HG03139 (cell line): ENCODE results near the gene HIP1R.
"Not testable (repeated sequence)": the region's sequence is repeated elsewhere in the genome, so short reads cannot be mapped to it uniquely, and the experiment has no call there.

ENCODE experiments used
- ATAC-seq: cut with Tn5 transposase; IDR thresholded peaks from one replicate; pipeline ENCODE4 v1.9.1; 2021; ENCODE audit not compliant: unreplicated experiment

Gene HIP1R

DNA sequence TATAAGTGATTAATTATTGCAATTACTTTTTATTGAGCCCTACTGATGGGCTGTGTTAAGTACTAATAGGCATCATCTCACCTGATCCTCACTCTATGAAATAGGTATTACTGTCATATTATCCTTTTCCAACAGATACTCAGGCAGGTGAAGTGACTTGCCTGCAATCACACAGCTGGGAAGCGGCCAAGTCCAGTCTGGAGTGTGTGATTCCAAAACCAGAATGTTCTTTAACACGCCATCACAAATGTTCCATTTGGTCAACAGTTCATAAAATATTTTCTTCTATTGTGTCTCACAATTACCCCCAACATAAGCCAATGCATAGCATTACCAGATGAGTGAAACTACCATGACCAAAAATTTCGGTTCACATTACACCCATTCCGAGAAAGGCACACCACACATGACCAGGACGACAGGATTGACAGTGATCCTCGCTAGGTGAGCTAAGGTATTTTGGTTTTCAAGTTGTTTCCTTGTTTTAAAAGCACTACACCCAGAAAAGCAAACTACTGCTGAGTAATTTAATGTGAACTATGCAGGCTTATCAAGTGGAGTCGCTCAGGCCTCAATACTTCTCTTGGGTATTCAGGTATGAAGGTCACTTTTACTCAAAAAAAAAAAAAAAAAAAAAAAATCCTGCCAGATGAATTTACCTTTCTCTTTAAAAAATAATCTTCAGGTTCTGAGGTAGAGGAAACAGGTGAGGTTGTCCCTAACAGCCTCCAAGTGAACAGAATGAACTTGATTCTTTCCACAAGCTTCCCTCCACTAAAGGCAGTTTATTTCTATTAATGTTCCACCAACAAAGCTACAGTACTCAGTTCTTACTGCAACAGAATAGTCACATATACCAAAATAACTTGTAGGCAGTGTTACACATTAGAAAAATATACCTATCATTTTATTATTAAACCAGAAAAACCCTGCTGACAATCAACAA is 58.2 kb downstream of the HIP1R start:
- no peak for ATAC-seq

DNA sequence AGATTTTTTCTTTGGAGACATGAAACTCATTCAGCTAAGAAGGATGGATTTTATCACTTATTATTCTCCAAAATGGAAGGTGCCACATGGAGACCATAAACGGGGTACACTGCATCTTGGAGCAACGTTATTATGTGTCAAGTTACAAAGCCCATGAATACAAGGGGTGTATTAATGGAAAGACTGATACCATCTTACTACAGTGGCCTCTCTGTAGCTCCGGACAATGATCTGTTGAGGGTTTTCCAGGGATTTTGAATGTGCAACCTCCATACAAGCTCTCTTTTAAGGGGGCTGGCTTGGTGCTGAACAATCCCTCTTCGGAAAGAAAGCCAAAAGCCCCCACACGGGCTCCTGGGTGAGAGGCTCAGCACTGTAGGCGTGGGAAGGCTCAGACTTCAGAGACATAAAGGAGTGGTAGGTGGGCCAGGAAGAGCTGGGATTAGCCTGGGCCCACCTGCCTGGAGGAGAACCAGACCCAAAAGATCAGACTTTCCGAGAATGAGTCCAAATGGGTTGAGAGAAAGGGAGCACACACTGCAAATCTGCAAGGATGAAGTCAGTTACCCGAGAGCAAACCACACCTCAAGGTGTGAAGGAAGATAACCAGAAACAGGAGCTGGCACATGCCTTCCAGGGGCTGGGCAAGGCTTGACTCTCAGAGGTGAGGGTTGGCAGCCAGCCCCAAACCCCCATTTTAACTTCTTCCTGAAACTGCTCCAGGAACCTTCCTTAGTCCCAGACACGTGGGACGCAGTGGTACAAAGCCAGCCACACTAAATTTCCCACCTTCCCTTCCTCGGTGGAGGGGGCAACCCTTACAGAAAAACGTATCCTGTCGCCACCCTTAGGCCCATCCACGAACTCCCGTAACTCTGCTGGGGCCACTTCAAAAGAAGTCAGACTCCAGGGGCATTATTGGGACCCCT is 59.2 kb downstream of the HIP1R start:
- ATAC-seq, result no peak

DNA sequence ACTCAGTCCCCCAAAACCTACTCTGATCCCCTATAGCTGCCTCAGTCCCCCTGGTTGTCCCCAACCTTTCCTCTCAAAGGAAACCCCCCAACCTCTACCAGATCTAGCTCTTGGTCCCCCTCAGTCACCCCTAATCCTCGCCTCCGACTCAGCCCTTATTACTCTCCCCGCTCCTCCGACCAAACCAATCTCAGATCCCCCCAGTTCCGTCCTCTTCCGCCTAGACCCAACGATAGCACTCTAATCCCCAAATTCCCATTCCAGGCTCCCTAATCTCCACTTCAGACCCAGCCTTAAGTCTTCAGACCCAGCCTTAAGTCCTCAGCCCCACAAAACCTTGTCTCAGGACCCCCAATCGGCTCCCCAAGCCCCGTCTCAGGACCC is 60.1 kb downstream of the HIP1R start:
- ATAC-seq, result no peak

DNA sequence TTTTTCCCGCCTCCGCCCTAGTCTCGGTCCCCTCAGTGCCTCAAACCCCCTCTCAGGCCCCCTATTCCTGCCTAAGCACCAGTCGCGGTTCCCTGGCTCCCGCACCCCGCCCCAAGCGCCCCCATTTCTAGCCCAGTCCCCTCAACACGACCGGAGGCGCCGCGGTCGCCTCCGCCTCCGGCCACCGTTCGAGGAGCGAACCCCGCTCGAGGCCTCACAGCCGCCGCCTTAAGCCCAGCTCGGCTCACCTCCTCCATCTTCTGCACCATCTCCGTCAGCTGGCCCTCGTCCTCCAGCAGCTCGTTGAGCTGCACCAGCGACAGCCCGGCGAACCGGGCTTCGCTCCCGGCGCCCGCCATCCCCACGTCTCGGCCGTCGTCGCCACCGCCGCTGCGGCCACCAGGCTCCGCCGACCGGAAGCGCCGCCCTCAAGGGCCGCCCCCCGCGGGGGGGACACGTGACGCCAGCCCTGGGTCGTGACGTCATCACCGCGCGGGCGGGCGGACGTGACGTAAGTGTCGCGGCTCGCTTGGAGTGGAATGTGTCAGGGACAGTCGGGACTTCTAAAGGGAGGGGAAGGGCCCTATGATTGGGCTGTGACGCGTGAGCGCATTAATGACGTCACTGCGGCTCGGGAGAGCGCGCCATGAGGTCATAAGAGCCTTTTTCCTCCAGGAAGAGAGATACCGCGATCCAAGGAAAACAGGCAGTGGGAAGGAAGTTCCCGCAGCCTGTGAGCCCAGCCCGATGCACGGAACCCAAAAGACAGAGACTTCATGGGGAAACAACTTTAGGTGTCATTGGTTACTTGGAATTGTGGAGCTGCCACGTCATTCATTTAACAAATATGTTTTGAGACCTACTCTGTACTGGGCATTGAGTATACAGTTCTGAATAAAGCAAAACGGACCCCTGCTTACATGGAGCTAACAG is 60.7 kb downstream of the HIP1R start, which contains the start of gene VPS37B:
VPS37B (minus strand) TSS at position 421 of the 933 bp plus-strand sequence; CDS start at position 359, 62 bp downstream.
- no peak for ATAC-seq

DNA sequence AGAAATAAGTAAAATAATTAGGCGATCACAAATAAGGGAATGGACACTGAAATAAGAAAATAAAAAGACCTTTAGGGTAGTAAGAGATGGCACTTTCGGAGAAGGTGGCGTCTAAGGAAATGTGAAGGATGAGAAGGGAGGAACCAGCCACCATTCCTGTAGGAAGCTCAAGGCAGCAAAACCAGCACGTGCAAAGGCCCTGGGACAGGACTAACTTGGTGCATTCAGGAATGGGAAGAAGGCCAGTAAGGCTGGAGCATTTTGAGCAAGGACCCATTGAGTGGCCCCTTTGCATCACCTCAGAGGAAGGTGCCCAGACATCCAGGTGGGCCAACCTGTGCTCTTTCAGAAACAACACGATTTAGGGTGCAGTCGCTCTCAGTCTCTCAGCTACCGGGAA is 61.4 kb downstream of the HIP1R start:
- no peak for ATAC-seq

DNA sequence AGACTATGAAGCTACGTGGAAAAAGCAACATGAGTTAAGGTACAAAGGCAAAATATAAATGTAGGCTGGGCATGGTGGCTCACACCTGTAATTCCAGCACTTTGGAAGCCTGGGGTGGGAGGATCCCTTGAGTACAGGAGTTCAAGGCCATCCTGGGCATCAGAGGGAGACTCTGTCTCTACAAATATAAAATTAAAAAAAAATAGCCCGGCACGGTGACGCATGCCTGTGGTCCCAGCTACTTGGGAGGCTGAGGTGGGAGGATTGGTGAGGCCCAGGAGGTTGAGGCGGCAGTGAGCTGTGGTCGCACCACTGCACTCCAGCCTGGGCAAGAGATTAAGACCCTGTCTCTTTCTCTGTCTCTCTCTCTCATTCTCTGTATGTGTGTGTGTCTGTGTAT is 64.6 kb downstream of the HIP1R start:
- ATAC-seq, result no peak

DNA sequence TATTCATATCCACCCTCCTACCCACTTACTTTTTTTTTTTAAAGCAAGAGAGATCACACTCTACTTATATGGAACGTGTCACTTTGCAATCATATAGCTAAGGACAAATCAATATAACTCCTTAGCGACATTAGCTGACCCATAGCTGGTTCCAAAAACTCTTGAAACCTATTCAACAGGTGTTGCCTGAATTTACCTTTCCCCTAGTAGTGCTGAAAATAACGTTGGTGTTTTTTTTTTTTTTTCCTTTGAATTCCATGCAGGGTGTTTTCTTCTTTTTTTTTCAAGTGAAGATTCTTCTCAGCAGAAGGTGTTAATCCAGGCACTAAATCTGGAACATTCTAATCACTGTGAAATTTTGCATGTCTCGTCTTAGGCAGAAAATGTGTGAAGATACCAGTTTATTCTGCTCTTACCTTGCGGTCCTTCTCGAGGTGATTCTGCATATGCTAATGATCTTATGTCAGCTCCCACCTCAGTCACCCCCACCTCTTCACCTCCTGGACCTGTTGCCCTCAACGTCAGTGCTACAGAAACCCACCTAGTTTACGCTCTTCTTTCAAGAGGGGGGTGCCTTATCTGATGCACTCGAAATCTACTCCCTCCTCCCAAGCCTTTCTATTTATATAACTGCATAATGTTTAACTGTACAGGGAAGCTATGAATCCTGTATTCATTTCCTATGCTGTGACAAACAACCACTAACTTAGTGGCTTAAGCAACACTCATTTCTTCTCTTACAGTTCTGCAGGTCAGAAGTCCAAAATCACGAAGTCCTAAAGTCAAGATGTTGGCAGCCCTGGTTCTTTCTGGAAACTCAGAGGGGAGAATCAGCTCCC is 67.8 kb downstream of the HIP1R start:
- ATAC-seq, result no peak

DNA sequence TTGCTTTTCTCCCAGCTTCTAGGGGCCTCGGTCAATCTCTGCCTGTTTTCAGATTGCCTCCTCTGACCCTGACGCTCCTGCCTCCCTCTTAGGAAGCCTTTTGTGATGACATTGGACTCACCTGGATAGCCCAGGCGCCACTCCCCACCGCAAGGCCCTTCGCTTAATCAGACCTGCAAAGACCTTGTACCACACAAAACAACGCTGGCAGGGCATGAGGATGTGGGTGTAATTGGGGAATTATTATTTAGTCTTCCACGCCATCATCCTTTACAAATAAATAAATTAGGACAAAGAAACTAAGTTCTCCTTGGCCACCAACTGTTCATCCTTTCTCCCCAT is 68.4 kb downstream of the HIP1R start:
- ATAC-seq, result no peak

DNA sequence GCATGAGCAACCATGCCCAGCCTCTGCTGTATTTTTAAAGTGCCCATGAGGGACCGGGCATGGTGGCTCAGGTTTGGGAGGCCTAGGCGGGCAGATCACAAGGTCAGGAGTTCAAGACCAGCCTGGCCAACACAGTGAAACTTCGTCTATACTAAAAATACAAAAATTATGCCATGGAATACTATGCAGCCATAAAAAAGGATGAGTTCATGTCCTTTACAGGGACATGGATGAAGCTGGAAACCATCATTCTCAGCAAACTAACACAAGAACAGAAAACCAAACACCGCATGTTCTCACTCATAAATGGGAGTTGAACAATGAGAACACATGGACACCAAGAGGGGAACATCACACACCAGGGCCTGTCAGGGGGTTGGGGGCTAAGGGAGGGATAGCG is 70.0 kb downstream of the HIP1R start:
- not testable (repeated sequence) for ATAC-seq

DNA sequence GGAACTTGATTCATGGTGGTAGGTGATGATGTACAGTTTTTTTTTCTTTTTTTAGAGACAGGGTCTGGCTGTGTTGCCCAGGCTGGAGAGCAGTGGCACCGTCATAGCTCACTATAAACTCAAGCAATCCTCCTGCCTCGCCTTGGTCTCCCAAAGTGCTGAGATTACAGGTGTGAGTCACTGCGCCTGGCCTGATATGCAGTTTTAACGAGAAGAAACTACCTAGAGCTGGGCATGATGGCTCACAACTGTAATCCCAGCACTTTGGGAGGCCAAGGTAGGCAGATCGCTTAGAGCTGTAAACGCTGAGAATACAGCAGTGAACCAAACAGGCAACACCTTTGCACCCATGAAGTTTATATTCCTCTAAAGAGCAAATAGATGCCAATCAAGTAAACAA is 73.7 kb downstream of the HIP1R start:
- ATAC-seq, result no peak

DNA sequence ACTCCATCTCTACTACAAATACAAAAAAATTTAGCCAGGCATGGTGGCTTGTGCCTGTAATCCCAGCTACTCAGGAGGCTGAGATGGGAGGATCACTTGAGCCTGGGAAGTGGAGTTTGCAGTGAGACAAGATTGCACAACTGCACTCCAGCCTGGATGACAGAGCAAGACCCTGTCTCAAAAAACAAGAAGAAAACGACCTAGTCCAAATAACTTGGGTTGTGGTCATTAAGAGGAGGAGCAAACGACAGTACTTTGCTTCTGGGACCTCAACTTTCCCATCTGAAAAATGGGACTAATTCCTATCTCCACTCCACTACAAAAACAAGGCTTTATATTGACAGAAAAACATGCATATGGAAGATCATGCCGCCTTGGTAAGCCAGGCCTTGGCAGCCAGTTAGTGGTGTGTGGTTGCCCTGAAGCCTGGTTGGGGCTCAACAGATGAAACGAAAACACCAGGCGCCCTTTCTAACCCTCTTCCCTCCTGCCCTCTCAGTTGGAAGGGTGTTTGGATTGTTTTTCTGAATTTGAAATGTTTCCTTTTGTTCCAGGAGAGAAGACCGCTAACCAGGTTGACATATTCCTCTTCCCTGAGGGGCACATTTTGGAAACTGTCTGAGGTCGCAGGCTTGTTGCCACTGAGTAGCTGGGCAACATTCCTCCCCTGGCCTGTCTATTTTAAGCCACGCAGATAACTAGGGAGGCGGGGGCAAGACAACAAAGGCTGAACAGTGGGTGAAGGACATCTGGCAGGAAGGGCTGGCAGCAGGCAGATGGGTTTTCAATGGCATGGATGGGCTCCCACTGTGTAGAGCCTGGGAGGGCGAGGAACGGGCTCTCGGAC is 74.4 kb downstream of the HIP1R start:
- ATAC-seq, result no peak
